ENCODE measurements around the gene PHF21B. TPM values are rescaled to one million over a fixed set of nuclear protein-coding genes. Genes with fewer than 3 reads are reported as not detected.

PHF21B gene
- total RNA-seq, 1 donor = not detected

DNA sequence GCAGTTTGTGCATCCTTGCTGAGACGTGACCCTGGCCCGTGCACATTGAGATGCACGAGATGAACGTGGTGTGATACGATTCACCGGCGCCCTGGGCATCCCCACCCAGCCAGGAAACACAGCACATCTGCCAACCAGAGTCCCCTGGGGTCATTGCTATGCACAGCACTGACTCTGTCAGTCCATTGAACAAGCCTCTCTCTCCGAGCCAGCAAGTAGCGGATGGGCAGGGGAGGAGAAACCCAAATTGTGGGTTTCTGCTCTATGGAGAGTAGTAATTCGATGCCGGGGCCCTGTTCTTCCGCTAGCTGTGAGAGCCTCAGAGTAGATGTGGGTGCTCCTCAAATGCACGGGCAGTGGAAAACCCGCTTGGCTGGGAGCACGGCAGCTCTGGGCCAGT is 172.3 kb downstream of the PHF21B start:
- Histone ChIP-seq H3K4me2 (ENCODE audit: insufficient read depth, low read length) (no peak overlapping the region), H3K9me3 (ENCODE audit: low read depth, low read length) (no peaks in the 10 kb centered on the region), H3K4me1 (ENCODE audit: insufficient read depth, low read length) (no peaks in the 10 kb centered on the region), H3K4me3 (ENCODE audit: insufficient read depth, low read length) (no peak overlapping the region), H2AFZ (ENCODE audit: low read length) (no peak overlapping the region), H3K36me3 (ENCODE audit: insufficient read depth, low read length) (no peaks in the 10 kb centered on the region), H4K20me1 (ENCODE audit: insufficient read depth, low read length) (no peaks in the 10 kb centered on the region), H3K27me3 (ENCODE audit: insufficient read depth, low read length) (peaks cover 23% of the 10 kb centered on the region), H3K79me2 (ENCODE audit: insufficient read depth, low read length) (no peaks in the 10 kb centered on the region), H3K27ac (ENCODE audit: low read depth, low read length) (no peak overlapping the region)
- TF ChIP-seq, protein P1, sequence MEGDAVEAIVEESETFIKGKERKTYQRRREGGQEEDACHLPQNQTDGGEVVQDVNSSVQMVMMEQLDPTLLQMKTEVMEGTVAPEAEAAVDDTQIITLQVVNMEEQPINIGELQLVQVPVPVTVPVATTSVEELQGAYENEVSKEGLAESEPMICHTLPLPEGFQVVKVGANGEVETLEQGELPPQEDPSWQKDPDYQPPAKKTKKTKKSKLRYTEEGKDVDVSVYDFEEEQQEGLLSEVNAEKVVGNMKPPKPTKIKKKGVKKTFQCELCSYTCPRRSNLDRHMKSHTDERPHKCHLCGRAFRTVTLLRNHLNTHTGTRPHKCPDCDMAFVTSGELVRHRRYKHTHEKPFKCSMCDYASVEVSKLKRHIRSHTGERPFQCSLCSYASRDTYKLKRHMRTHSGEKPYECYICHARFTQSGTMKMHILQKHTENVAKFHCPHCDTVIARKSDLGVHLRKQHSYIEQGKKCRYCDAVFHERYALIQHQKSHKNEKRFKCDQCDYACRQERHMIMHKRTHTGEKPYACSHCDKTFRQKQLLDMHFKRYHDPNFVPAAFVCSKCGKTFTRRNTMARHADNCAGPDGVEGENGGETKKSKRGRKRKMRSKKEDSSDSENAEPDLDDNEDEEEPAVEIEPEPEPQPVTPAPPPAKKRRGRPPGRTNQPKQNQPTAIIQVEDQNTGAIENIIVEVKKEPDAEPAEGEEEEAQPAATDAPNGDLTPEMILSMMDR (IDR thresholded peaks at IDR 0.05; ENCODE audit: extremely low read depth, low read depth, low read length) = no peak
- DNase-seq (ENCODE audit: insufficient read length, low spot score, missing footprints) = no peak

DNA sequence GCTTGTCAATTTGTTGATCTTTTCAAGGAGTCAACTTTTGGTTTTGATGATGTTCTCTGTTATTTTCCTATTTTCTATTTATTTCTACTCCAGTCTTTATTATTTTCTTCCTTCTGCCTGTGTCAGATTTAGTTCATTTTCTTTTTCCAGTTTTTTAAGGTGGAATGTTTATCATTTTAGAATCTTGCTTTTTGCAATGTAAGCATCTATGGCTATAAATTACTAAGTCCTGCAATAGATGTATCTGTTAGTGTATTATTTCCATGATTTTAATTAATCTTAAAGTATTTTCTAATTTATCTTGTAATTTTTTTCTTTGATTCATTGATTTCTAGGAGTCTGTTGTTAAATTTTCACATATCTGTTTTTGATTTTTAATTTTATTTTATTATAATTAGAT is 175.7 kb downstream of the PHF21B start:
- Histone ChIP-seq H3K27ac (ENCODE audit: low read depth, low read length) (no peak overlapping the region), H3K4me1 (ENCODE audit: insufficient read depth, low read length) (no peaks in the 10 kb centered on the region), H4K20me1 (ENCODE audit: insufficient read depth, low read length) (no peaks in the 10 kb centered on the region), H3K79me2 (ENCODE audit: insufficient read depth, low read length) (no peaks in the 10 kb centered on the region), H3K4me2 (ENCODE audit: insufficient read depth, low read length) (no peak overlapping the region), H3K4me3 (ENCODE audit: insufficient read depth, low read length) (no peak overlapping the region), H3K36me3 (ENCODE audit: insufficient read depth, low read length) (no peaks in the 10 kb centered on the region), H3K27me3 (ENCODE audit: insufficient read depth, low read length) (peaks cover 8% of the 10 kb centered on the region), H2AFZ (ENCODE audit: low read length) (no peak overlapping the region), H3K9me3 (ENCODE audit: low read depth, low read length) (no peaks in the 10 kb centered on the region)
- TF ChIP-seq, protein P1 (IDR thresholded peaks at IDR 0.05; ENCODE audit: extremely low read depth, low read depth, low read length) = no peak
- DNase-seq (ENCODE audit: insufficient read length, low spot score, missing footprints) = no peak

DNA sequence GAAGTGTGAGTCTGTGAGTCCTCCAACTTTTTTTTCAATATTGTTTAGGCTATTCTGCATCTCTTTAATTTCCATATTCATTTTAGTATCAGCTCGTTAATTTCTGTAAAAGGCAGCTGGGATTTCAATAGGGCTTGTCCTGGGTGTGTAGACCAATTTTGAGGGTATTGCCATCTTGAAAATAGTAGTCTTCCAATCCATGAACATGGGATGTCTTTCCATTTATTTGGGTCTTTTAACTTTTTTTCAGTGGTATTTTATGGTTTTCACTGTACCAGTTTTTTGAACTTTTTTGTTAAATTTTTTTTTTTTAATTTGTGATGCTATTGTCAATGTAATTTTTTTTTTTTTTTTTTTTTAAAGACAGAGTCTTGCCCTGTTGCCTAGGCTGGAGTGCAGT is 177.9 kb downstream of the PHF21B start:
- DNase-seq (ENCODE audit: insufficient read length, low spot score, missing footprints) = no peak
- no peak overlapping the region for H3K27ac ChIP-seq (ENCODE audit: low read depth, low read length)
- H3K4me3 ChIP-seq (ENCODE audit: insufficient read depth, low read length) = no peak overlapping the region
- H3K36me3 ChIP-seq (ENCODE audit: insufficient read depth, low read length) = no peaks in the 10 kb centered on the region
- TF ChIP-seq, protein P1 (IDR thresholded peaks at IDR 0.05; ENCODE audit: extremely low read depth, low read depth, low read length) = no peak
- H4K20me1 ChIP-seq (ENCODE audit: insufficient read depth, low read length) = no peaks in the 10 kb centered on the region
- no peak overlapping the region for H2AFZ ChIP-seq (ENCODE audit: low read length)
- no peaks in the 10 kb centered on the region for H3K4me1 ChIP-seq (ENCODE audit: insufficient read depth, low read length)
- H3K79me2 ChIP-seq (ENCODE audit: insufficient read depth, low read length) = no peaks in the 10 kb centered on the region
- H3K9me3 ChIP-seq (ENCODE audit: low read depth, low read length) = no peaks in the 10 kb centered on the region
- H3K4me2 ChIP-seq (ENCODE audit: insufficient read depth, low read length) = no peak overlapping the region
- no peaks in the 10 kb centered on the region for H3K27me3 ChIP-seq (ENCODE audit: insufficient read depth, low read length)

Other genes with a start within 250 kb of the PHF21B start
- 34.8 and 54.3 TPM in 2 replicates for gene NUP50, start 153.9 kb upstream of the PHF21B start, total RNA-seq
- gene KIAA0930, start 230.9 kb upstream of the PHF21B start, total RNA-seq = 31.8 and 43.4 TPM in 2 replicates